Right lobe of liver (tissue), 6 donors: ENCODE results near the gene FBXO15. TPM values are rescaled to one million over a fixed set of nuclear protein-coding genes. Genes with fewer than 3 reads are reported as not detected.

Experiments
- ATAC-seq, 4 donors: fragments of 200-7000 bp; cut with Tn5 transposase; one replicate each; pipeline ENCODE4 v1.9.1; 2020; ENCODE audit warnings: mild to moderate bottlenecking in 4 of 4, moderate library complexity in 4 of 4
- DNase-seq, 3 donors: peaks; one replicate each; pipeline ENCODE4 v3.0.0-alpha.2; 2020
- H3K27ac ChIP-seq, 3 donors: fragments of 200-600 bp; one replicate each; pipeline ENCODE4 v1.8.0; 2022
- H3K27me3 ChIP-seq, 2 donors: fragments of 200-600 bp; one replicate each; pipeline ENCODE4 v1.8.0; 2022
- H3K36me3 ChIP-seq, 4 donors: fragments of 200-600 bp; sonication (generic) in 1 of 4; one replicate each; pipeline versions ENCODE4 v1.5.1 to v1.8.0; 2017 to 2022; ENCODE audit warnings: control low read depth in 1 of 4
- H3K4me1 ChIP-seq, 4 donors: fragments of 200-600 bp; sonication (generic) in 1 of 4; one replicate each; pipeline versions ENCODE4 v1.5.1 to v1.8.0; 2017 to 2022; ENCODE audit warnings: control low read depth in 1 of 4
- H3K4me3 ChIP-seq, 3 donors: fragments of 200-600 bp; one replicate each; pipeline ENCODE4 v1.8.0; 2022
- H3K9me3 ChIP-seq, 4 donors: fragments of 200-600 bp; sonication (generic) in 1 of 4; one replicate each; pipeline versions ENCODE4 v1.5.1 to v1.8.0; 2017 to 2022; ENCODE audit warnings: control low read depth in 1 of 4
- CTCF ChIP-seq, 4 donors: fragments of 200-600 bp in 3 of 4; fragments of 450-650 bp in 1 of 4; IDR thresholded peaks; one replicate each; pipeline versions ENCODE4 v1.5.1 to v1.8.0; 2016 to 2022; ENCODE audit warnings: antibody characterized with exemption in 4 of 4, mild to moderate bottlenecking in 2 of 4
- POLR2A ChIP-seq: fragments of 450-650 bp; IDR thresholded peaks from one replicate; pipeline ENCODE4 v1.6.1; 2017; ENCODE audit warnings: antibody characterized with exemption, mild to moderate bottlenecking
- WGBS: methylation state at CpG from one replicate; pipeline ENCODE4 v1.1.6; 2018; ENCODE audit warnings: low coverage, low lambda C conversion rate; ENCODE audit not compliant: insufficient coverage; ENCODE audit errors: missing lambda C conversion rate; 5-methylcytosine and 5-hydroxymethylcytosine counted together
- intact Hi-C, 2 donors: fragments of 100-400 bp; cut with DNase I; formaldehyde crosslinking; loops; one replicate each; pipeline versions ENCODE4 v1.11.2 to v1.14.1; 2022
- total RNA-seq, 6 experiments: library from RNA; depleted of rRNA in 2 of 6; stranded (reverse); fragments of >200 nt in 2 of 6; fragmentation: NEBNext Ultra II Directional in 3 of 6; extraction: Animal tissue kit (Norgen Biotek cat#: 25700) in 3 of 6; gene quantifications; one replicate each; pipeline versions ENCODE4 v1.1.0 to v1.2.4, GENCODE V29; 2016 to 2023
- donor health status: DM: no; HTN: yes; CAD: no.
- donor health status: DM: no; HTN: no; CAD: no.
- donor health status: DM: no; HTN: no; CAD: no.
- donor health status: DM: no; HTN: yes; CAD: no.
- donor health status: DM: no; HTN: yes; CAD: no.

The FBXO15 gene
- total RNA-seq, 6 experiments from 2014 or later: 0.19 to 1.7 (median 0.60) TPM; not detected in 1

GRCh38 chr18:74166386-74166785, 18.8 kb upstream of the FBXO15 start:
- no peak overlapping the region for H3K27ac ChIP-seq
- WGBS: 40% methylated on average over 7 of the region's 7 CpGs
- H3K4me1 ChIP-seq: no peaks in the 10 kb centered on the region
- H3K4me3 ChIP-seq: no peak overlapping the region
- DNase-seq (no peak), ATAC-seq (peak in 3 of 4 donors; percentile 17 to 47 (median 38))
- H3K9me3 ChIP-seq: no peaks in the 10 kb centered on the region
- H3K36me3 ChIP-seq: no peaks in the 10 kb centered on the region
- no peak for TF ChIP-seq CTCF (IDR thresholded peaks at IDR 0.05)
- TF ChIP-seq POLR2A: no peak
- intact Hi-C loops: no loop called here
- H3K27me3 ChIP-seq: no peaks in the 10 kb centered on the region

GRCh38 chr18:74163019-74163660, 15.5 kb upstream of the FBXO15 start:
- DNase-seq (no peak), ATAC-seq (no peak)
- no peak for TF ChIP-seq CTCF (IDR thresholded peaks at IDR 0.05)
- TF ChIP-seq POLR2A: no peak
- intact Hi-C loops: no loop called here
- no peaks in the 10 kb centered on the region for H3K4me1 ChIP-seq
- H3K27ac ChIP-seq: no peak overlapping the region
- H3K27me3 ChIP-seq: no peaks in the 10 kb centered on the region
- H3K36me3 ChIP-seq: peaks cover 0 to 16% (median 3%) of the 10 kb centered on the region in 4 donors
- WGBS: 75% methylated on average over 11 of the region's 11 CpGs
- no peaks in the 10 kb centered on the region for H3K9me3 ChIP-seq
- H3K4me3 ChIP-seq: no peak overlapping the region

- WGBS: 86% methylated on average over 4 of the region's 4 CpGs
- no peak overlapping the region for H3K27ac ChIP-seq
- no peak for DNase-seq
- TF ChIP-seq CTCF (IDR thresholded peaks at IDR 0.05) (no peak), POLR2A (no peak)
- H3K9me3 ChIP-seq: no peaks in the 10 kb centered on the region
- H3K36me3 ChIP-seq: peaks cover 0 to 35% (median 13%) of the 10 kb centered on the region in 4 donors
- H3K4me1 ChIP-seq: no peaks in the 10 kb centered on the region
- intact Hi-C loops: no loop called here
- ATAC-seq: no peak
- H3K4me3 ChIP-seq: no peak overlapping the region
- H3K27me3 ChIP-seq: no peaks in the 10 kb centered on the region
Measured at GRCh38 chr18:74155276-74155675, 7.6 kb upstream of the FBXO15 start.

GRCh38 chr18:74154716-74155115, 7.1 kb upstream of the FBXO15 start:
- H3K27ac ChIP-seq: no peak overlapping the region
- TF ChIP-seq POLR2A (no peak), CTCF (IDR thresholded peaks at IDR 0.05) (no peak)
- H3K4me1 ChIP-seq: peaks cover 0 to 5% (median 2%) of the 10 kb centered on the region in 4 donors
- no peaks in the 10 kb centered on the region for H3K9me3 ChIP-seq
- H3K36me3 ChIP-seq: peaks cover 0 to 31% (median 11%) of the 10 kb centered on the region in 4 donors
- no peaks in the 10 kb centered on the region for H3K27me3 ChIP-seq
- intact Hi-C loops: no loop called here
- DNase-seq (no peak), ATAC-seq (no peak)
- no peak overlapping the region for H3K4me3 ChIP-seq
- WGBS: 91% methylated on average over 3 of the region's 4 CpGs
